NCI-H1694 treated with DMSO at 0.1 percent for 48 hours (cell line): Measurements from ENCODE around the gene ADARB1.

Source experiments
- DNase-seq: peaks from one replicate; lab custom pipeline; 2025; lab: John Stamatoyannopoulos, UW

ADARB1 gene

GRCh38 chr21:45226540-45227326, 152.4 kb downstream of the ADARB1 start:
- no peak for DNase-seq

GRCh38 chr21:45227735-45228134, 153.4 kb downstream of the ADARB1 start:
- DNase-seq = no peak

GRCh38 chr21:45228171-45228641, 153.8 kb downstream of the ADARB1 start:
- DNase-seq = no peak

GRCh38 chr21:45228656-45229240, 154.4 kb downstream of the ADARB1 start:
- DNase-seq = no peak

- no peak for DNase-seq
These were observed 157.3 kb downstream of the ADARB1 start for GRCh38 chr21:45231705-45232104.

- DNase-seq = no peak
These were observed 159.7 kb downstream of the ADARB1 start for GRCh38 chr21:45234127-45234526.

- no peak for DNase-seq
These were observed 160.6 kb downstream of the ADARB1 start for GRCh38 chr21:45234965-45235364.

GRCh38 chr21:45235488-45235887, 161.1 kb downstream of the ADARB1 start:
- DNase-seq = no peak

GRCh38 chr21:45236481-45236880, 162.1 kb downstream of the ADARB1 start:
- DNase-seq = no peak

- no peak for DNase-seq
These were observed 163.0 kb downstream of the ADARB1 start for GRCh38 chr21:45237401-45237800.

GRCh38 chr21:45241357-45241756, 167.0 kb downstream of the ADARB1 start:
- no peak for DNase-seq

- no peak for DNase-seq
These were observed 169.2 kb downstream of the ADARB1 start for GRCh38 chr21:45243603-45244002.

GRCh38 chr21:45244799-45245340, 170.5 kb downstream of the ADARB1 start:
- DNase-seq = no peak

GRCh38 chr21:45246386-45247320, 172.3 kb downstream of the ADARB1 start:
- no peak for DNase-seq

- DNase-seq = no peak
These were observed 174.0 kb downstream of the ADARB1 start for GRCh38 chr21:45248301-45248892.

- peak; percentile 53 for DNase-seq
These were observed 174.6 kb downstream of the ADARB1 start for GRCh38 chr21:45248893-45249381.

GRCh38 chr21:45249626-45250025, 175.2 kb downstream of the ADARB1 start:
- no peak for DNase-seq

GRCh38 chr21:45250272-45250671, 175.9 kb downstream of the ADARB1 start:
- DNase-seq = no peak

- DNase-seq = no peak
These were observed 176.7 kb downstream of the ADARB1 start for GRCh38 chr21:45250914-45251634.

- DNase-seq = no peak
These were observed 177.5 kb downstream of the ADARB1 start for GRCh38 chr21:45251635-45252447.
